Endothelial cell of umbilical vein (primary cell): Measurements from ENCODE around the gene MBTPS2. TPM values are rescaled to one million over a fixed set of nuclear protein-coding genes. Genes with fewer than 3 reads are reported as not detected.

Experiments used
- BruUV-seq: library from RNA; stranded (reverse); fragments of 400-500 nt; replicated peaks from 2 replicates; lab custom pipeline; 2021; lab: Mats Ljungman, UMichigan
- CTCF ChIA-PET: fragments of 300-600, 350-600 bp; sonication (Branson Sonifier 250); formaldehyde crosslinking; loops from one replicate; lab custom pipeline; 2021; ENCODE audit warnings: antibody characterized with exemption, inconsistent platforms; lab: Charles Lee
- POLR2A ChIA-PET: fragments of 300-600, 350-600 bp; sonication (Branson Sonifier 250); formaldehyde crosslinking; loops from one replicate; lab custom pipeline; 2021; ENCODE audit warnings: antibody characterized with exemption, inconsistent platforms; lab: Charles Lee
- DNase-seq: peaks from one replicate; pipeline ENCODE4 v3.0.0-alpha.2; 2011; ENCODE audit warnings: low read depth, low spot score
- FAIRE-seq: peaks from 2 replicates; lab custom pipeline; 2011; peaks lifted over from hg19 to GRCh38; lab: Jason Lieb, UNC
- H2AFZ ChIP-seq: 2 replicates; pipeline ENCODE4 v1.6.0; 2012; ENCODE audit warnings: low read depth, low read length, control low read depth, inconsistent platforms
- H3K27ac ChIP-seq: 2 replicates; pipeline ENCODE4 v1.5.1; 2011; ENCODE audit warnings: low read depth, mild to moderate bottlenecking, control low read depth, low read length, moderate library complexity; ENCODE audit not compliant: insufficient read depth
- H3K27me3 ChIP-seq, 2 experiments: 2 replicates each; pipeline versions ENCODE4 v1.6.0 to v1.6.1; 2011; ENCODE audit warnings: low read length in 2 of 2, mixed read lengths in 1 of 2; ENCODE audit not compliant: control insufficient read depth in 2 of 2, insufficient read depth in 2 of 2
- H3K36me3 ChIP-seq, 2 experiments: 2 replicates in 1 of 2; 3 replicates in 1 of 2; pipeline ENCODE4 v1.5.1; 2011; ENCODE audit warnings: low read length in 2 of 2, mild to moderate bottlenecking in 1 of 2, moderate library complexity in 1 of 2; ENCODE audit not compliant: control insufficient read depth in 2 of 2, insufficient read depth in 2 of 2; ENCODE audit errors: extremely low read depth in 1 of 2
- H3K4me1 ChIP-seq: 3 replicates; pipeline ENCODE4 v1.5.1; 2011; ENCODE audit warnings: mild to moderate bottlenecking, low read length; ENCODE audit not compliant: control insufficient read depth, insufficient read depth; ENCODE audit errors: extremely low read depth
- H3K4me2 ChIP-seq: 2 replicates; pipeline ENCODE4 v1.6.1; 2011; ENCODE audit warnings: low read length, control low read depth, mixed read lengths; ENCODE audit not compliant: insufficient read depth
- H3K4me3 ChIP-seq, 3 experiments: fragments of 200-600 bp in 1 of 3; sonication (generic), shearing (Covaris generic) in 1 of 3; replicated peaks in 1 of 3; 2 replicates each; pipeline ENCODE4 v1.5.1; 2011 to 2016; ENCODE audit warnings: control low read depth in 3 of 3, low read length in 3 of 3, mild to moderate bottlenecking in 2 of 3, inconsistent platforms in 1 of 3, low read depth in 1 of 3, moderate library complexity in 1 of 3; ENCODE audit not compliant: insufficient read depth in 1 of 3
- H3K79me2 ChIP-seq: 2 replicates; pipeline ENCODE4 v1.6.0; 2012; ENCODE audit warnings: low read length, inconsistent platforms; ENCODE audit not compliant: control insufficient read depth, insufficient read depth
- H3K9ac ChIP-seq: replicated peaks from 2 replicates; pipeline ENCODE3; 2011; ENCODE audit warnings: low read length, control low read depth; ENCODE audit not compliant: insufficient read depth; ENCODE audit errors: extremely low read depth
- H3K9me1 ChIP-seq: replicated peaks from 3 replicates; pipeline ENCODE4 v1.6.0; 2011; ENCODE audit warnings: mild to moderate bottlenecking, low read length; ENCODE audit not compliant: control insufficient read depth, insufficient read depth; ENCODE audit errors: extremely low read depth
- H3K9me3 ChIP-seq: replicated peaks from 2 replicates; pipeline ENCODE4 v1.5.1; 2012; ENCODE audit warnings: low read length, inconsistent platforms; ENCODE audit not compliant: control insufficient read depth, insufficient read depth
- H4K20me1 ChIP-seq: replicated peaks from 2 replicates; pipeline ENCODE3; 2011; ENCODE audit warnings: mild to moderate bottlenecking, low read length; ENCODE audit not compliant: control insufficient read depth, insufficient read depth; ENCODE audit errors: extremely low read depth
- CTCF ChIP-seq, 2 donors: IDR thresholded peaks; 1 replicate in 1 of 2; 2 replicates in 1 of 2; pipeline ENCODE4 v1.5.1; 2011; ENCODE audit warnings: low read length in 2 of 2, mild to moderate bottlenecking in 2 of 2, moderate library complexity in 2 of 2, control low read depth in 1 of 2, inconsistent platforms in 1 of 2, low read depth in 1 of 2; ENCODE audit not compliant: insufficient read depth in 1 of 2; ENCODE audit errors: extremely low read depth in 1 of 2
- EZH2 ChIP-seq: IDR thresholded peaks from 2 replicates; pipeline ENCODE4 v1.6.1; 2012; ENCODE audit warnings: borderline replicate concordance, low read depth, mild to moderate bottlenecking, moderate library complexity, low read length, inconsistent platforms; ENCODE audit not compliant: severe bottlenecking
- FOS ChIP-seq: IDR thresholded peaks from 2 replicates; pipeline ENCODE4 v1.6.1; 2011; ENCODE audit warnings: mild to moderate bottlenecking, low read length, moderate library complexity, borderline replicate concordance; ENCODE audit not compliant: insufficient read depth
- GATA2 ChIP-seq: IDR thresholded peaks from 2 replicates; pipeline ENCODE4 v1.7.0; 2011; ENCODE audit warnings: low read depth, mild to moderate bottlenecking, moderate library complexity, mixed read lengths, low read length; ENCODE audit not compliant: insufficient read length, insufficient read depth
- JUN ChIP-seq: IDR thresholded peaks from 2 replicates; pipeline ENCODE4 v1.6.1; 2011; ENCODE audit warnings: borderline replicate concordance, low read depth; ENCODE audit not compliant: insufficient read length, insufficient read depth
- MYC ChIP-seq: IDR thresholded peaks from one replicate; pipeline ENCODE4 v1.6.1; 2011; ENCODE audit warnings: mild to moderate bottlenecking, low read depth, low read length
- POLR2A ChIP-seq: IDR thresholded peaks from 2 replicates; pipeline ENCODE4 v1.6.1; 2012; ENCODE audit warnings: low read depth, mild to moderate bottlenecking, control low read depth, low read length
- POLR2AphosphoS5 ChIP-seq: IDR thresholded peaks from 2 replicates; pipeline ENCODE4 v1.6.1; 2012; ENCODE audit warnings: low read depth, mild to moderate bottlenecking, control low read depth, low read length, moderate library complexity; ENCODE audit not compliant: insufficient read depth
- dilution Hi-C: fragments of 300-500 bp; cut with MboI; formaldehyde crosslinking; loops from one replicate; pipeline ENCODE4 v1.15.0; 2019; ENCODE audit warnings: low sequenced_read_pairs; ENCODE audit not compliant: extremely low pct_ligation_motif_present
- intact Hi-C: fragments of 100-400 bp; cut with micrococcal nuclease; formaldehyde crosslinking; loops from one replicate; pipeline ENCODE4 v1.10.0; 2022
- polyA plus RNA-seq, 4 experiments: library from polyadenylated mRNA; depleted of rRNA in 3 of 4; stranded (reverse) in 3 of 4; unstranded in 1 of 4; fragments of >200 nt; gene quantifications; 2 replicates each; pipeline versions ENCODE4 v1.2.1 to v1.2.3, GENCODE V29; 2011 to 2012; ENCODE audit warnings: missing spikeins in 1 of 4
- total RNA-seq: library from RNA; stranded (reverse); gene quantifications from 2 replicates; pipeline ENCODE4 v1.2.3, GENCODE V29; 2021
- TF ChIP-seq, protein P1 (sequence below): IDR thresholded peaks from 2 replicates; pipeline ENCODE4 v1.6.1; 2011; ENCODE audit not compliant: insufficient read depth, insufficient read length

MBTPS2 gene
- total and polyA plus RNA-seq, 2 donors (not counting 3 experiments of a cell fraction or from before 2014, with no cell fraction given) = 11.4 to 16.4 TPM

DNA sequence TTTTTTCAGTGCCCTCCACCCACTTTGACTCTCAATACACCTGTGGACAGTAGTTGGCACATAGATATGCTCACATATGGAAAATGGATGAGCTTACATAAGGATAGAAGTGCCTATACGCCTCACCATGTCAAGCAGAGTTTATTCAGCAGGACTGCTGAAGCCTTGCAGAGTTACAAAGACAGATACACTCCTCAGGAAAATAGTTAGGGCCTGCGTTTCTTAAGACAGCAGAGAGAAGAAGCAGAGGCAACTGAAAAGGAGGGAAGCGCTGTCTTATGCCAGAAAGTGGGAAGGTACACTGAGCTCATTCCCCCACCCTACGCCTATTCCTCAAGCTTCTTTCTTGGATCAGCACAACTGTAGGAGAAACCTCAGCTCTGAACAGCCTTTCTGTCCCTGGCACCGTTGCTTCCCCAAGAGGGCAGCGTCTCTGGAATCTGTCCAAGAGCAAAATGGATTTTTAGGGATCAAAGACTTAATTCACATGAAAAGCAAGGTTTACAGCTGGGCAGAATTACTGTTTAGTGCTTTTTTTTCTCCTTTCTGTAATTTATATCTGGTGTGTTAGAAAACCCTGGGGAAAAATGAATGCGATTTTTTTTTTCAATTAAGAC is 37.3 kb upstream of the MBTPS2 start:
- dilution Hi-C loops (no loop called here), intact Hi-C loops (no loop called here)
- no peak overlapping the region for H3K9ac ChIP-seq
- H3K4me2 ChIP-seq = no peak overlapping the region
- no peaks in the 10 kb centered on the region for H3K9me3 ChIP-seq
- DNase-seq = no peak
- TF ChIP-seq POLR2A = no peak
- no peak for TF ChIP-seq GATA2
- TF ChIP-seq POLR2AphosphoS5 = no peak
- TF ChIP-seq FOS = no peak
- no peak for TF ChIP-seq JUN
- no peak for TF ChIP-seq EZH2
- no peak for TF ChIP-seq CTCF (IDR thresholded peaks at IDR 0.05; ENCODE audit: extremely low read depth in 1 of 2, insufficient read depth in 1 of 2, low read depth in 1 of 2, low read length in 2 of 2)
- TF ChIP-seq MYC = no peak
- TF ChIP-seq, protein P1, sequence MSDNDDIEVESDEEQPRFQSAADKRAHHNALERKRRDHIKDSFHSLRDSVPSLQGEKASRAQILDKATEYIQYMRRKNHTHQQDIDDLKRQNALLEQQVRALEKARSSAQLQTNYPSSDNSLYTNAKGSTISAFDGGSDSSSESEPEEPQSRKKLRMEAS = no peak
- H3K79me2 ChIP-seq = no peaks in the 10 kb centered on the region
- ChIA-PET POLR2A (no interaction called here), CTCF (no interaction called here)
- no peaks in the 10 kb centered on the region for H3K36me3 ChIP-seq
- peak; percentile 54 for FAIRE-seq
- H4K20me1 ChIP-seq = no peaks in the 10 kb centered on the region
- no peak overlapping the region for H3K27ac ChIP-seq
- no TSS peak for BruUV-seq
- no peaks in the 10 kb centered on the region for H3K4me1 ChIP-seq
- no peak overlapping the region for H2AFZ ChIP-seq
- no peaks in the 10 kb centered on the region for H3K27me3 ChIP-seq
- no peaks in the 10 kb centered on the region for H3K9me1 ChIP-seq
- no peak overlapping the region for H3K4me3 ChIP-seq
